PFSK-1 (cell line): ENCODE data around the gene RIMKLA. TPM values are rescaled to one million over a fixed set of nuclear protein-coding genes. Genes with fewer than 3 reads are reported as not detected.

Source experiments
- FOXP2 ChIP-seq: optimal IDR thresholded peaks from 2 replicates; pipeline ENCODE3; 2011; ENCODE audit warnings: borderline replicate concordance, control low read depth, inconsistent platforms; ENCODE audit not compliant: insufficient read depth; ENCODE audit errors: extremely low read length, extremely low read depth
- POLR2AphosphoS5 ChIP-seq: IDR thresholded peaks from 2 replicates; pipeline ENCODE4 v1.6.1; 2012; ENCODE audit warnings: low read depth, mild to moderate bottlenecking, control low read depth, low read length, moderate library complexity
- SIN3A ChIP-seq: IDR thresholded peaks from 2 replicates; pipeline ENCODE4 v1.6.1; 2012; ENCODE audit warnings: mild to moderate bottlenecking, low read length, moderate library complexity, borderline replicate concordance; ENCODE audit not compliant: insufficient read depth
- TAF1 ChIP-seq: IDR thresholded peaks from 2 replicates; pipeline ENCODE4 v1.6.1; 2012; ENCODE audit warnings: low read length, control low read depth, borderline replicate concordance; ENCODE audit not compliant: insufficient read depth
- polyA plus RNA-seq: library from polyadenylated mRNA; unstranded; fragments of >200 nt; gene quantifications from one replicate; pipeline ENCODE4 v1.2.1, GENCODE V29; 2012; ENCODE audit warnings: low read depth, missing spikeins; ENCODE audit not compliant: insufficient read length
- TF ChIP-seq, protein P1 (sequence below), 2 experiments: IDR thresholded peaks; 2 replicates each; pipeline versions ENCODE4 v1.6.1 to v1.8.0; 2011 to 2012; ENCODE audit warnings: low read depth in 2 of 2, low read length in 2 of 2, control low read depth in 1 of 2, inconsistent platforms in 1 of 2, mild to moderate bottlenecking in 1 of 2, moderate library complexity in 1 of 2; ENCODE audit not compliant: insufficient read depth in 1 of 2

Gene RIMKLA, protein sequence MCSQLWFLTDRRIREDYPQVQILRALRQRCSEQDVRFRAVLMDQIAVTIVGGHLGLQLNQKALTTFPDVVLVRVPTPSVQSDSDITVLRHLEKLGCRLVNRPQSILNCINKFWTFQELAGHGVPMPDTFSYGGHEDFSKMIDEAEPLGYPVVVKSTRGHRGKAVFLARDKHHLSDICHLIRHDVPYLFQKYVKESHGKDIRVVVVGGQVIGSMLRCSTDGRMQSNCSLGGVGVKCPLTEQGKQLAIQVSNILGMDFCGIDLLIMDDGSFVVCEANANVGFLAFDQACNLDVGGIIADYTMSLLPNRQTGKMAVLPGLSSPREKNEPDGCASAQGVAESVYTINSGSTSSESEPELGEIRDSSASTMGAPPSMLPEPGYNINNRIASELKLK
- not detected for polyA plus RNA-seq

DNA sequence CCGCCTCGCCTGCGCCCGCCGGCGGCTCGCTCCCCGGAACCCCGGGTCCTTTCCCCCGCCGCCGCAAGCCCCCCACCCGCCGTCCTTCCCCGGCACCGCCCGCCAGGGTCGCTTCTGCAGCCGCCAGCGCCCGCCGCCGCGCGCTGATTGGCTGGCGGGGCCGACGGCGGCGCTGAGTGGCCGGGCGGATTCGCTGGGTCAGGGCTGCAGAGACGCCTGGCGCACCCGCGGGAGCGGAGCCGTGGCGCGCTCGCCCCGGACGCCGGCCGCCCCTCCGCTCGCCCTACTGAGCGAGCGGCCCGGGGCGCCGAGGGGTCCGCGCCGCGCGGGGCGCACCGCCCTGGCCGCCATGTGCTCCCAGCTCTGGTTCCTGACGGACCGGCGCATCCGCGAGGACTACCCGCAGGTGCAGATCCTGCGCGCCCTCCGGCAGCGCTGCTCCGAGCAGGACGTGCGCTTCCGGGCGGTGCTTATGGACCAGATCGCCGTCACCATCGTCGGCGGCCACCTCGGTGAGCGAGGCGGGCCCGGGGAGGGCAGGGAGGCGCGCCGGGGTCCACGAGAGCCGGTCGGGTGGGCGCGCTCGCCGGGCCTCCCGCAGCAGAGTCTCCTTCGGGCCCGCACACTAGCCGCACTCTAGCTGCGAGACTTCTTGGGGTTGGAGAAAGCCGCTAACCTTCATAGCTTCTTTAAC, at the start of gene RIMKLA:
Gene RIMKLA, plus strand, starts transcription at position 207 of the 694 bp plus-strand sequence. Its CDS starts 143 bp downstream, at position 350.
- no peak for TF ChIP-seq SIN3A
- TF ChIP-seq POLR2AphosphoS5 = no peak
- no peak for TF ChIP-seq TAF1
- no peak for TF ChIP-seq FOXP2
- TF ChIP-seq, protein P1, sequence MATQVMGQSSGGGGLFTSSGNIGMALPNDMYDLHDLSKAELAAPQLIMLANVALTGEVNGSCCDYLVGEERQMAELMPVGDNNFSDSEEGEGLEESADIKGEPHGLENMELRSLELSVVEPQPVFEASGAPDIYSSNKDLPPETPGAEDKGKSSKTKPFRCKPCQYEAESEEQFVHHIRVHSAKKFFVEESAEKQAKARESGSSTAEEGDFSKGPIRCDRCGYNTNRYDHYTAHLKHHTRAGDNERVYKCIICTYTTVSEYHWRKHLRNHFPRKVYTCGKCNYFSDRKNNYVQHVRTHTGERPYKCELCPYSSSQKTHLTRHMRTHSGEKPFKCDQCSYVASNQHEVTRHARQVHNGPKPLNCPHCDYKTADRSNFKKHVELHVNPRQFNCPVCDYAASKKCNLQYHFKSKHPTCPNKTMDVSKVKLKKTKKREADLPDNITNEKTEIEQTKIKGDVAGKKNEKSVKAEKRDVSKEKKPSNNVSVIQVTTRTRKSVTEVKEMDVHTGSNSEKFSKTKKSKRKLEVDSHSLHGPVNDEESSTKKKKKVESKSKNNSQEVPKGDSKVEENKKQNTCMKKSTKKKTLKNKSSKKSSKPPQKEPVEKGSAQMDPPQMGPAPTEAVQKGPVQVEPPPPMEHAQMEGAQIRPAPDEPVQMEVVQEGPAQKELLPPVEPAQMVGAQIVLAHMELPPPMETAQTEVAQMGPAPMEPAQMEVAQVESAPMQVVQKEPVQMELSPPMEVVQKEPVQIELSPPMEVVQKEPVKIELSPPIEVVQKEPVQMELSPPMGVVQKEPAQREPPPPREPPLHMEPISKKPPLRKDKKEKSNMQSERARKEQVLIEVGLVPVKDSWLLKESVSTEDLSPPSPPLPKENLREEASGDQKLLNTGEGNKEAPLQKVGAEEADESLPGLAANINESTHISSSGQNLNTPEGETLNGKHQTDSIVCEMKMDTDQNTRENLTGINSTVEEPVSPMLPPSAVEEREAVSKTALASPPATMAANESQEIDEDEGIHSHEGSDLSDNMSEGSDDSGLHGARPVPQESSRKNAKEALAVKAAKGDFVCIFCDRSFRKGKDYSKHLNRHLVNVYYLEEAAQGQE (IDR thresholded peaks at IDR 0.05; ENCODE audit: insufficient read depth in 1 of 2, low read depth in 2 of 2, low read length in 2 of 2) = no peak

DNA sequence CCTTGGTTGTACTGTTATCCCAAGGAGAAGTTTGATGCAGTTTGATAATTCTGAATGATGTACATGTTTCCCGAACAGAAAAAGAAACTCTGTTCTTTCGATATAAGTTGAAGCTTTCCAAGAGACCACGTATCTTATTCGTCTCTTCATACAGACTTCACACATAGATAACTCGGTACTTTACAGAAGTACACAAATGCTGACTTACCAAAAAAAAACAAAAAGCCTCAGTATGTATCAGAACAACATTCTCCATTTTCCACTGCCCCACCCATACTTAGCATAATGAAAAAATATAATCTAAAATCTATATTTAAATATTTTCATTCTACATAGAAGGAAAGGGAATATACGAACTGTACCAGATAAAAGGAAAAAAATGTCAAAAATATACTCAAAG, 47.7 kb upstream of the RIMKLA start:
- TF ChIP-seq, protein P1 (IDR thresholded peaks at IDR 0.05; ENCODE audit: insufficient read depth in 1 of 2, low read depth in 2 of 2, low read length in 2 of 2) = no peak
- TF ChIP-seq SIN3A (no peak), POLR2AphosphoS5 (no peak), TAF1 (no peak), FOXP2 (no peak)

DNA sequence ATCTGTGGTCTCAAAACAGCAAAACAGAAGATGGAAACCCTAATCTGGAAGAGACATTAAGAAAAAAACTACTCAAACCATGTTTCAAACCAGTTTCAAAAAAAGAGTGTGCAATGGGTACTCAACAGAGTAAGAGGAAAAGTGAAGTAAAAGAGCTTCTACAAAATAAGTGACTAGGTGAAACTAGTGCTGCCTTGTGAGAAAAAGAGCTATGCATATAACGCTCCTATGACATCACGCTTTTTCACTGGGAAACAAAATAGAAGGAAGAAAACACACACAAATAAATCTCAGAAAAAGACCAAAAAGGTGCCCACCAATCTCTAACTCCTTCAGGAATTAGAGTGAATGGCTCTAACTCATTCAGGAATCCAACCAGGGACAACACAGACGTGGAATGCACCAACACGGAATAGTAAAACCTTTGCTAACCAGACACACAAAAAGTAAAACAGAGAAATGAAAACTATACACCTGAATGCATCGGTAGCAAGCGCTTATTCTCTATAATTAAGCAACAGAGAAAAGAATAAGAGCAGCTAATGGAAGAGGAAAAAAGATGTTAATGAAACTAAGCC, 46.8 kb upstream of the RIMKLA start:
- no peak for TF ChIP-seq FOXP2

DNA sequence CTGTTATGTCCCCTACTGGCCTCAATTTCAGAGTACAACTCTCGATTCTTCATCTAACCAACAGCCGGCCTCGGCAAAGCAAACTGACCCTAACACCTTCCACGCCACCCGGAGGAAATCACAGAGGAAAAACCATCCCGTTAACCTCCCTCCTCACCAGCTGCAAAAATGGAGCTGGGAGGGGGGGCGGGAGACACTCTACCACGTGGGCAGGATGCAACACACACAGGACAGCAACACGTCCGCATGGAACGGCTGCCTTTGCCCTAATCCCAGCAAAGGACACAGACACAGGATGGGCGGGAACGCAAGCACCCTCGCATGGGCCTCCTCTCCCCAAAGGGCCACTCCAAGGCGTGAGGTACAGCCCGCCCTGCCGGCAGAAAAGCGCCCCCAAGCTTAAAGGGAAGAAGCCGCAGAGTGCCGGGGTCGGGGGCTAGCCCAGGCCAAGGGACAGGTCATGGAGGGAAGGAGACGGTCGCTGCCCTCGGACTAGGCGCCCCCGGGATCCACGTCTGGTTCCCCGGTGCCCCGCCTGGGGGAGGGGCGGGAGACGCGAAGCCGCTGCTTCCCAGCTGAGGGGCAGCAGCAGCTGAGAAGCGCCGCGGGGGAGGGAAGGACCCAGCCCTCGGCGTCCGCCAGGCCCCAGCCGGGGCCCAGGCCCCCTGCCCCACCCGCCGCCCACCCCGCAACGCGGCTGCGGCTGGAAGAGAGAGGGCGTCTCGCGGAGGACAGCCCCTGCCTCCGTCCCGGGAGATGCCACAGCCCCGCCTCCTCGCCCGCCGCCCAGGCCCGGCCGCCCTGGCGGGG, 46.1 kb upstream of the RIMKLA start:
- peak; percentile 31 for TF ChIP-seq FOXP2
- TF ChIP-seq, protein P1 (IDR thresholded peaks at IDR 0.05; ENCODE audit: insufficient read depth in 1 of 2, low read depth in 2 of 2, low read length in 2 of 2) = 0 out of 4 replicates have a peak, but pooled peaks of 1 of the 2 experiments have one; percentile 25
- TF ChIP-seq TAF1 = no peak
- TF ChIP-seq POLR2AphosphoS5 = no peak
- TF ChIP-seq SIN3A = peak; percentile 92; the same call in 1 of the 2 replicates

DNA sequence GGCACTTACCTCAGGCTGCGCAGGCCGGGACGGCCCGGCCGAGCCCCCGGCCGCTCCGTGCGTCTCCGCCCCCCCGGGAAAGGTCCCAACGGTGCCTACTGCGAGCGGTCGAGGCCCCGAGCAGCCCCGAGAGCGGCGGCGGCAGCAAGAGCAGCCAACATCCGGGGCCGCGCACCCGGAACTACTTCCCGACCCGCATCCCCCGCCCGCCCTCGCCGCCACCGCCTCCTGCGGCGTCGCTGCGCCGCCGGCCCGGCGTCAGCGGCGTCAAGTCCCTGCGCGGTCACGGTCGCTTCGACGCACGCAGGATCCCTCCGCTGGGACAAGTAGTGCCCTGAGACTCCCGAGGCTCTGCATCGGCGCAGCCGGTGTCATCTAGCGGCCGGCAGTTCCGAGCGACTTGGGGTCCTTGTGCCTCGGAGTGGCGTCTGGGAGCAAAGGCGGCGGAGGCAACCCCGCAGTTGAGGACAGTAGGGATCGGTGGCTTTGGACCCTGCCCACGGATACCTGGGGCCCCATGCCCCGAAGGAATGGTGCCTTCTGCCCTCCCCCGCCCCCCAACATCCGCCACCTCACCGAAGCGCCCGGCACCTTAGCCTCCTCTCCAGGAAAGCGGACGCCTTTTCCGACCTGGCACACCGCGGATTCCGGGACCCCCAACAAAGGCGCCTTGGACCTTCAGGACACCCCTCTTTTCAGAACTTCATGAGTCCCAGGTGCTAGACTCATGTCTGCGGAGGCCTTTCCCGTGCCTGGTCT, 45.4 kb upstream of the RIMKLA start, which contains the start of gene FOXJ3:
Gene FOXJ3, minus strand, starts transcription at position 186 of the 759 bp plus-strand sequence. CDS start 24,142 bp downstream, outside the sequence.
- TF ChIP-seq POLR2AphosphoS5 = peak; percentile 96
- TF ChIP-seq SIN3A = 0 out of 2 replicates have a peak, but pooled peaks have one; percentile 78
- TF ChIP-seq, protein P1 (IDR thresholded peaks at IDR 0.05; ENCODE audit: insufficient read depth in 1 of 2, low read depth in 2 of 2, low read length in 2 of 2) = peak; percentile 45 to 57; a peak in 2 of 4 replicates
- TF ChIP-seq TAF1 = peak; percentile 99
- peak; percentile 99 for TF ChIP-seq FOXP2
